NCI-H1105 treated with DMSO at 0.1 percent for 48 hours (cell line): Measurements from ENCODE around the gene ZNF383.
A peak's percentile ranks its signal among the peaks of the same experiment; 100 is the strongest.
"Not testable (repeated sequence)": the region's sequence is repeated elsewhere in the genome, so short reads cannot be mapped to it uniquely, and the experiment has no call there.

Experiments
- DNase-seq: peaks from one replicate; lab custom pipeline; 2025; lab: John Stamatoyannopoulos, UW

ZNF383 gene

GRCh38 chr19:37217775-37218591 is at the start of gene ZNF383:
Gene ZNF383, plus strand, starts transcription at chr19:37218214. Its CDS starts 12,240 bp downstream, at chr19:37230454.
- peak; percentile 93 for DNase-seq

- DNase-seq = peak; percentile 94
These were observed 45.3 kb upstream of the ZNF383 start, which contains the start of gene ZNF585A for GRCh38 chr19:37172368-37173366. Gene ZNF585A, minus strand, starts transcription at chr19:37172695. Its CDS starts 2,785 bp downstream, at chr19:37169910.

GRCh38 chr19:37186071-37186470 is 31.9 kb upstream of the ZNF383 start:
- not testable (repeated sequence) for DNase-seq

GRCh38 chr19:37195248-37195647 is 22.8 kb upstream of the ZNF383 start:
- not testable (repeated sequence) for DNase-seq

GRCh38 chr19:37197115-37197514 is 20.9 kb upstream of the ZNF383 start:
- not testable (repeated sequence) for DNase-seq

DNA sequence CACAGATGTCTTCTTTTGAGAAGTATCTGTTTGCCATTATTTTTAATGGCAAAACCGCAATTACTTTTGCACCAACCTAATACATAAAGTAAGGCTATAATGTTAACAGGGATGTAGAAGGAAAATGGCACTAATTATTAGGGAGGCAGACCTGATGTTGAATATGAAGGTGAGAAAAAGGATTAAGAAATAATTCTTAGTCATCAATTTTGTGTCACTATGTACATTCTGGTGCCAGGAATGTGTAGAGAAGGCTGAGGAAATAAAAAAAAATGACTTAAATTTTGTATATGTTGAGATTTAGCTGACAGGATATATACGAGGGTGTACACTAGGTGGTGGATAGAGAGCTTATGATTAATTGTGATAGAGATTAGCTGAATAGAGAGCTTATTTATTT is 20.2 kb upstream of the ZNF383 start:
- DNase-seq = no peak

- no peak for DNase-seq
These were observed 587 bp upstream of the ZNF383 start for GRCh38 chr19:37217480-37217774.

DNA sequence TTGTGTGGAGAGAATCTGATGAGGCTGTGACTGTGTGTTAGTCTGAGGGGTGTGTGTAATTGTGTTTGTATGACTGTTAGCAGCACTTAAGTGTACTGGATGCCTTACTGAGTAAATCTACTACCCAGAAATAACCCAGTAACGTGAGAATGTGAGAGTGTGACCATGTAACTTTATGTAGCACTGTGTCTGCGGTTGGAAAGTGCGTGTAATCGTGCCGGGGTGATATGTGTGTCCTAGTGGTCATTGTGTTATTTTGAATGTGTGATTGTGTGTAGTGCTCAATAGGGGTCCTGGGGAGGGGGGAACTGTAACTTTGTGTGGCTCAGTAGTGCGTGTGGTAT is 550 bp downstream of the ZNF383 start:
- DNase-seq = no peak

- DNase-seq = no peak
These were observed 2.4 kb downstream of the ZNF383 start for GRCh38 chr19:37220383-37220782.

DNA sequence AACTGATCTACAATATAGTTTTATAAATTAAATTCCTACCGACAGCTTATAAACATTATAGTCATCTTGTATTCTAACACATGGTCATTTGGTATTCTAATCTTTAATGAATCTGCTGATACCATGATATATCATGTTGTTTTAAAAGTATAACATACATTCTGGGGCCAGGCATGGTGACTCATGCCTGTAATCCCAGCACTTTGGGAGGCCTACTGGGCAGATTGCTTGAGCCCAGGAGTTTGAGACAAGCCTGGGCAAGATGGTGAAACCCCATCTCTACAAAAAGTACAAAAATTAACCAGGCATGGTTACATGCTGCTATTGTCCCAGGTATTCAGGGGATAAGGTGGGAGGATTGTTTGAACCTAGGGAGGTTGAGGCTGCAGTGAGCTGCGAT is 3.1 kb downstream of the ZNF383 start:
- DNase-seq = no peak

- DNase-seq = no peak
These were observed 8.2 kb downstream of the ZNF383 start for GRCh38 chr19:37226248-37226647.

DNA sequence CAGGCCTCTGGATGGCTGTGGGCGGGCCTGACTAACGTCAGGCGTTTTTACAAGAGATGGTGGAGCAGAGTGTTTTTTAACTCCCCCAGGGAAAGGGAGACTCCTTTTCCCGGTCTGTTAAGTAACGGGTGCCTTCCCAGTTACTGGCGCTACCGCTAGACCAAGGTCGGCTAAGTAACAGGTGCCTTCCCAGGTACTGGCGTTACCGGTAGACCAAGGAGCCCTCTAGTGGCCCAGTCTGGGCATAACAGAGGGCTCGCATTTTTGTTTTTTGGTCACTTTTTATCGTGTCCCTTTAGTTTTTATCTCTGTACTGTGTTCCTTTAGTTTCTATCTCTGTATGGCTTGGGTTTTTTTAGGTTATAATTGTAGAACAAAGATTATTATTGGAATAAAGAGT is 10.0 kb downstream of the ZNF383 start:
- no peak for DNase-seq

DNA sequence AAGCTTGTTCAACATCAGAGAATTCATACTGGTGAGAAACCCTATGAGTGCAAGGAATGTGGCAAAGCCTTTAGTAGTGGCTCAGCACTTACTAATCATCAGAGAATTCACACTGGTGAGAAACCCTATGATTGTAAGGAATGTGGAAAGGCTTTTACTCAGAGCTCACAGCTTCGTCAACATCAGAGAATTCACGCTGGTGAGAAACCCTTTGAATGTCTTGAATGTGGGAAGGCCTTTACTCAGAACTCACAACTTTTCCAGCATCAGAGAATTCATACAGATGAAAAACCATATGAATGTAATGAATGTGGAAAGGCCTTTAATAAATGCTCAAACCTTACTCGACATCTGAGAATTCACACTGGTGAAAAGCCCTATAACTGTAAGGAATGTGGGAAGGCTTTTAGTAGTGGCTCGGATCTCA is 25.2 kb downstream of the ZNF383 start:
- no peak for DNase-seq

GRCh38 chr19:37251308-37252229 is 33.6 kb downstream of the ZNF383 start:
- DNase-seq = peak; percentile 97

DNA sequence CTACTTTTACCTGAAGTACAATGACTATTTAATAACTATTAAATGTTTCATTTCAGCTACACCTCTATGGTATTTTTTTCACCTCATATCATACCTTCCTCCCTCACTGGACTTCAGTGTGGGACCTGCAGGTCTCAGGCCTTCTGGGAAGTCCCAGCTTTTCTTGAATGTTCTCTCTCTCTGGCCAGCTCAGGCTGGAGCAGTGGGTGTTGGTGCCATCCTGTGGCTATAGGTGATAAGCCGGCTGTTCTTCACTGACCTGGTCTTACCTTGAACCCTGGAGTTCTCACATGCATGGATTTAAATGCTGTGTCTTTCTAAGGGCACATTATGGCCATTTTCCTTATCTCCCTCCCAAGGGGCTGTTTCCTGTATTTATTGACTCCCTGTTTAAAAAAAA is 45.0 kb downstream of the ZNF383 start:
- DNase-seq = not testable (repeated sequence)

DNA sequence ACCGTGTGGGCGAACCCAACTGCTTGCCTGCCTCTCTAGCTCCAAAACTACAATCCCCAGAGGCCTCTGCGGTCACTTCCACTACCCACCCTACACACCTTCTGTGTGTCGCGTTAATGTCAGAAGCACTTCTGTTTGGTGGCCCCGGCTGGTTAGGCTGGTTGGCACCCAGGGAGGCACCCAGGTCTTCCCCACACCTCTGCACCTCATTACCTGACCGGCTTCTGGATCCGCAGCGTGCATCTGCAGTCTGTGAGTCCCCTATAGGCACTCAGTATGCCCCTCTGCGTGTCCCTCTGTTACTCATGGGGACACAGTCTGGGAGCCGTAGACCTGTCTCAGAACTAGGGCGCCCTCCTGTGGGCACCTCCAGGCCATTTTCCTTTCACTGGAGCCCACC is 49.0 kb downstream of the ZNF383 start:
- not testable (repeated sequence) for DNase-seq

DNA sequence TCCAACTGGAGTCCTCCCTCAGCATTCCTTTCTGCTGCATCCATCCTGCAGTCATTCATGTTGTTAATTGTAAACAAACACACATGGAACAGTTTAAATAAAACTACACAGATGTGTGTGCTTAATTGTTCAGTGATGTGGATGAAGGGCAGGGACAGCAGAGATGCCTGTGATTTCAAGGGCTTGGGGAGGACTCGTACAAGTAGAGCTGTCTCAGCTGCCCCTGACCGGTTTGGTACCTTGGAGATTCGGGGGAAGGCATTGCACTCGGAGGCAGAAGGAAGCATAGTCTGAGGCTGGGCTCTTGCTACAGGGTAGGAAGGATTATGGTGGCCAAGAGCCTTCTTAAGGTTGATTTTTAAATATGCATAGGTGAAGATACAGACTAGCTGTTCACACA is 49.7 kb downstream of the ZNF383 start:
- not testable (repeated sequence) for DNase-seq

DNA sequence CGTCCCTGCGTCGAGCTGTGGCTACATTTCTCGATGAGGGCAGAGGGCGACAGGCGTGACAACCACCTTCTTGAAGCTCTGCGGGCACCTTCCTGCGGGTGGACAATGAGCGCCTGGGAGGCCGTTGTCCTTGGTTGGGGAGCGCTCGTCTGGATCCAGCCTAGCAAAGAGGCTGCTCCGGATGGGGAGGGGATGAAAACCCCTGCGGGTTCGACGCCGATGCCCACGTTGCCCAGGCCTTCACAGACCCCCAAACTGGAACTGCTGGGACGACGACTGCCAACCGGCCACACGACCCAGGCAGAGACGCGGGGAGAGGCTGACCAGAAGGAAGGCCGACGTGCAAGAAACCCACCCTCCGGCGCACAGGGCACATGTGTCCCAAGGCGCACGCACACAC is 62.6 kb downstream of the ZNF383 start:
- DNase-seq = not testable (repeated sequence)

DNA sequence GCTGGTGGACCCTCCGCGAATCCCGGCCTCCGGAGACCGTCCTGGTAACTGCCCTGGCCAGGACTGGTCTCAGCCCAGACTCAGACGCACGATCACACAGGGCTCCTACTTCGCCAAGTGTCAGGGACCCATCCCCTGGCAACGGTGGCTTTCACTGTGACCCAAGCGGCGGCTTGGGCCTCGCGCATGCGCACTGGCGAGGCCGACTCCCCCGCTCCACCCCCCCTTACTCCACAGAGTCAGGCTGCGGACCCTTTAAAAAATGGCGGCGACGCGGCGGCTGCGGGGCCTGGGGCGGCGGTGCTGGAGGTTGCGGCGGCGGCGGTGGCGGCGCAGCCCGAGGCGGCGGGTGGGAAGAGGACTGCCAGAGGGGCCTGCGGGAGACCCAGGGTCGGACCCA is 66.0 kb downstream of the ZNF383 start:
- not testable (repeated sequence) for DNase-seq

DNA sequence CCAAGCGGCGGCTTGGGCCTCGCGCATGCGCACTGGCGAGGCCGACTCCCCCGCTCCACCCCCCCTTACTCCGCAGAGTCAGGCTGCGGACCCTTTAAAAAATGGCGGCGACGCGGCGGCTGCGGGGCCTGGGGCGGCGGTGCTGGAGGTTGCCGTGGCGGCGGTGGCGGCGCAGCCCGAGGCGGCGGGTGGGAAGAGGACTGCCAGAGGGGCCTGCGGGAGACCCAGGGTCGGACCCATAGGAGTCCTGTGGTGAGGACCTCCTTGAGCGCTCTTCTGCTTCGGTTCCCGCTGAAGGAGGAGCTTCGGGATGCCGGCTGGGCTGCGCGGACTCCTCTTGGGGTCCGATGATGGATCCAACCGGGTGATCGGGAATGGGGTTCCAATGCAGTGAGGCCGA is 71.2 kb downstream of the ZNF383 start:
- DNase-seq = not testable (repeated sequence)
